AG20443 (cell line): ENCODE data around the gene PTPN22.
A peak's percentile ranks its signal among the peaks of the same experiment; 100 is the strongest.

ENCODE experiments used
- DNase-seq: peaks from one replicate; pipeline ENCODE4 v3.0.0; 2012; ENCODE audit warnings: low spot score, mixed read lengths

PTPN22 gene

GRCh38 chr1:113887402-113888175 lies 16.1 kb upstream of the PTPN22 start, which contains the start of gene BCL2L15:
BCL2L15 (minus strand) TSS chr1:113887581; CDS start chr1:113887375, 206 bp downstream.
- DNase-seq, result no peak

- DNase-seq, result no peak
Observed at GRCh38 chr1:113886417-113887401, 15.2 kb upstream of the PTPN22 start.

GRCh38 chr1:113881661-113882060 lies 10.1 kb upstream of the PTPN22 start:
- DNase-seq, result no peak

- DNase-seq, result no peak
Observed at GRCh38 chr1:113879739-113880038, 8.2 kb upstream of the PTPN22 start.

- DNase-seq, result no peak
Observed at GRCh38 chr1:113876176-113876575, 4.7 kb upstream of the PTPN22 start.

DNA sequence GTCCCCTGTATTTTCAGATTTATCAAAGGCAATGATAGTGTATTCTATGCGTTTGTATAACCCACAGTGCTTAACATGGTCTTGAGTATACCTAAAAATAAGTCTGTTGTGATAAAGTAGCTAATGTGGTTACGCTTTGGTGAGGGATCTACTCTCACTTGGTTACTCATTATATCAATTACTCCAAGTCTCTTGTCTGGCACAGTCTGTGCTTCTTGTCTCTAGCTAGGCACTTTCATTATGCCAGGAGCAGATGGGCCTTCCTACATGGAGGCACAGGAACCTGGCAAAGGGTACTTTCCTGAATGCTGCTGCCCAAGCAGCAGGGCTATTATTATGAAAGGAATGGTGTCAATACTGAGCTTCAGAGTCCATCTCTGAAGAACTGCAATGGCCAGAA lies 4.2 kb upstream of the PTPN22 start:
- no peak for DNase-seq

DNA sequence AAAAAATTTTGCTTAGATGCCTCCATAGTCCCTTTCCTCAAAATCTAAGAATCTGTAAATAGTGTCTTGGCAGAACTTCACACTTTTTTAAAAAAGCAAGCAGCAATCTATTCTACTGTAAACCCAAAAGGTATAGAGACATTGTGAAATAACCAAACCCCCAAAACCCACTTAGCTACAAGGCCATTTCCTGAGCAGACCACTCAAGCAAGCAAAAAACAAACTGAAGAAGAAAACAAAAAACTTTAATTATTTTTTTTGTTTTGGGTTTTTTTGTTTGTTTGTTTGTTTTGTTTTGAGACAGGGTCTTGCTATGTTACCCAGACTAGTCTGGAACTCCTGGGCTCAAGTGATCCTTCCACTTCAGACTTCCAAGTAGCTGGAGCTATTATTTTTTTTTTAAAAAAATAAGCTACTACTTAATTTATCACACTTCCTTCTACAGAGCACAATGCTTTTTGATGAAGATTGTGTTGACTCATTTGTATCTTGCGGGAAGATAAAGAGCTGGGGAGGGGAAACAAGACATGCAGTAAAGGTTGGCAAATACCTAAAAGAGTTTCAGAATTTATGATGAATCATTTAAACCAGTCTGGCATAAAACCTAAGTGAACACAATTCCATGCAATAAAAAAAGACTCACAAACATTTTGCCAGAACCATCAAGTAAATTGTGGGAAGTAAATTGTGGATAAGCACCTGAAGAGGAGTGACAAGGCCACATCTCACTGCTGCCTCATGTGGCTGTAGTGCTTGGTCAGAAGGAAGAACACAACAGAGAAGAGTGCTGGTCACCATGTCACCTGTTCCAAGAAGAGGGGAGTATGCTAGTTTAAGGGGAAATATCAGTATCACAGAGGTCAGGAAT lies 2.7 kb upstream of the PTPN22 start:
- no peak for DNase-seq

DNA sequence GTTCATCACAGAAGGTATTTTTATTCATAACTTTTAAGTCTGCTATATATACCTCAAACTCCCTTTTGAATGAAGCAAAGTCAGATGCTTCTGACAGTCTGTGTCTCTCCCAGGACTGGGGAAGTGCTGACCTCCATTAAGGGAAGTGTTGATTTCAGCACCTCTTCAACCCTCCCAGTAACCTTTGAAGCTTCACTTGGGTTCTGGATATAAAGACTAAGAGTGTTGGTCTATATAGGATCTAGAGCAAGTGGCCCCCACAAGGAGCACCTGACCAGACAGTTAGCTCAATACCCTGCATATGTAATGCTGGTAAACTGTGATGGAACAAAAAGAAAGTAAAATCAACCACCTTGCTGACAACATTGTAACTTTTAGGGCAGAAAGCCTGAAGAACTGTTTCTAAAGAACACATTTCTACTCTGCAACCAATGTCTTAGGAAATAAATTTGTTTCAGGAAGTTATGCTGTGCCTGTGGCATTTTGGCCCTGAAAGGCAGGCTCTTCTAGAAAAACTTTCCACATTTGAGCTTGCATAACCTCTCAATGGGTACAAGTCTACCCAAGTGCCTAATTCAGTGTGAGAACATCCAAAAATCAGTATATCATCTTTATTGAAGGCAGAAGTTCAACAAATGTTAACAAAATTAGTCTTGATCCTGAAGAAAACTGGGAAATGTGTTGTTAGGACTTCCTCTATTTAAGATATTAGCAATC lies 865 bp upstream of the PTPN22 start:
- DNase-seq, result no peak

GRCh38 chr1:113870778-113871177 lies 734 bp downstream of the PTPN22 start:
- no peak for DNase-seq

GRCh38 chr1:113868387-113869083 lies 3.0 kb downstream of the PTPN22 start:
- peak; percentile 23 for DNase-seq

GRCh38 chr1:113861641-113862040 lies 9.9 kb downstream of the PTPN22 start:
- no peak for DNase-seq

DNA sequence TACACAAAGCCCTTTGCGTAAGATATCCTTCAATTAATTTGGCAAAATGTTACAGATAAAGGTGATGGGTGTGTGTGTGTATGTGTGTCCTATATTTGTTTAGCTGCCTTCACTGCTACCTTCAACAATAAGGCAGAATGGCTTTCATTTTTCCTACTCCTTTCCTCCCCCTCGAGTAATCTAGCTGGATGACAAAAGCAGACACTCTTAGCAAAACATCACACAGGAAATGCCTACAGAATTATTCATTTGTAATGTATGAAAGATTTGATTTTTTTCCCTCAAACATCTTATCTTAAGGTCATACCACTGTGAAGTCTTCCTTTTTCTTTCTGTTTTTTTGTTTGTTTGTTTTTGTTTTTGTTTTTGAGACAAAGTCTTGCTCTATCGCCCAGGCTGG lies 10.6 kb downstream of the PTPN22 start:
- peak; percentile 45 for DNase-seq

- DNase-seq, result no peak
Observed at GRCh38 chr1:113859478-113860175, 11.9 kb downstream of the PTPN22 start.

DNA sequence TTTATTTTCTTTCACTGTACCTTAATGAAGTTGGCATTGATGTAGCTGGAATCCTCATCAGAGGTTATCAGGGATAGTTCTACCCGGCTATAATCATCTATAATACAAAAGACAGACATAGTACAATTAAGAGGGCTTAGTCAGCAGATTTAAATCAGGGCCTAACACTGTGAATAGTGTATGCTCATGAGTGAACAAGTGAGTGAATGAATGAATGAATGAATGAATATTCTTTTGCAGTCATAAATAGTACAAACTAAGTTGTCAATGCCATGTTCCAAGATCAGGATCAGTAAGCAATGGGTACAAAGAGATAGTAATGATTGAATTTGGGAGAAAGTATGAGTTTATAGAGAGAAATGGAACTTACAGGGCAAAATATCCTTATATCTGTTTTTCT lies 12.5 kb downstream of the PTPN22 start:
- DNase-seq, result no peak

DNA sequence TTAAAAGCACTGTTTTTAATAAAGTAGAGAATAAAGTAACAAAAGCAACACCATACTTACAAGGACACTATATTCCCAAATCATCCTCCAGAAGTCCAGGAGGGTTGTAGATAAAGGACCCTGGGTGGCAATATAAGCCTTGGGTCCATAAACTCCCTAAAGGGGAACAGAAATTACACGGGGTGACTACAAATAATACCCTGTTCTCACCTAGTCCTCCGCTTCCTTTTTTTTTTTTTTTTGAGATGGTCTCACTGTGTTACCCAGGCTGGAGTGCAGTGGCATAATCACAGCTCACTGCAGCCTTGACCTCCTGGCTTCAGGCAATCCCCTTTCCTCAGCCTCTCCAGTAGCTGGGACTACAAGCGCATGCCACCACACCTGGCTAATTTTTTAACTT lies 13.1 kb downstream of the PTPN22 start:
- DNase-seq, result no peak

GRCh38 chr1:113857776-113858175 lies 13.7 kb downstream of the PTPN22 start:
- no peak for DNase-seq

GRCh38 chr1:113856401-113856790 lies 15.1 kb downstream of the PTPN22 start:
- DNase-seq, result no peak

DNA sequence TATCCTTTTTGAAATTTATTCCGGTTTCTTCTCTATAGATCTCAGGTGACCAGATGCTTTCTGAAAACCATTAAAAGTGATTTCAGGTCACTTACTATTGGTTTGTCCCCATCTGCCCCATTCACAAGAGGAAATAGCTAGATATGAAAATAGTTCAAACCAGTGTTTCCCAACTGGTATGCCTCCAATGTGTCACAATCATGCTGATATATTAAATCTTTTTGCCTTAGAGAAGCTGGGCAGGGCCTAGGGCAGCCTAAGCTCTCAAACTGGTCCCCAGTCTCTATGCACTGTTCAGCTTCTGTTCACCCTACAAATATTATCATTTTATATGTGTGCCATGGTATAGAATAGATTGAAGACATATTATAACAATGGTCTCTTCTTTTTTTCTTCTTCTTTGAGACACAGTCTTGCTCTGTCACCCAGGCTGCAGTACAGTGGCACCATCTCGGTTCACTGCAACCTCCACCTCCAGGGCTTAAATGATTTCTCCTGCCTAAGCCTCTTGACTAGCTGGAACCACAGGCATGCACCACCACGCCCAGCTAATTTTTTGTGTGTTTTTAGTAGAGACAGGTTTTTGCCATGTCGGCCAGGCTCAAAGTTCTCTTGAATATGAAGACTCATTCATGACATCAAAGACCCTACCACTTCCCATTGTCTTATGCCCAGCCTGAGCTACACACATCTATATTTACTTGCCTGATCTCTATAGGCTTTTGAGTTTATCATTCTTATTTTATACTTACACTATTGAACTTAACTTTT lies 15.7 kb downstream of the PTPN22 start:
- DNase-seq, result no peak

DNA sequence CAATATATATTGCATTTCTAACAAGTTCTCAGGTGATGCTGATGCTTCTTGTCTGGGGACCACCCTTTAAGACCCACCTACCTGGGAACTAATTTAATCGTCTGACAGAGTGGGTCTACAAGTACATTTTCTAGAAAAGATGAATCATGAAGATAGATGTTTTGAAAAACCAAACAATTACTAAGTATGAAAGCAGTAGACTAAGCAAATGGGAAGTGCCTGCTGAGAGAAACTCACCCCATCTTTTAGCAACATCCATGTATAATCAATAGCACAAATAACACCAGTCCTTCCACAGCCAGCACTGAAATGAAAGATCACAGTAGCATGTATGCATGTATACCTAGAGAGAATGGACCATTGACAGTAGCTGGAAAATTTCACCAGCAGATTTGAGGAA lies 17.3 kb downstream of the PTPN22 start:
- no peak for DNase-seq
